IMR-90 (cell line): ENCODE measurements around the gene FAT1. TPM values are rescaled to one million over a fixed set of nuclear protein-coding genes. Genes with fewer than 3 reads are reported as not detected.

Experiments
- ATAC-seq: fragments of 200-7000 bp; cut with Tn5 transposase; 2 replicates; pipeline ENCODE4 v1.9.1; 2020; ENCODE audit warnings: low read depth, mild to moderate bottlenecking, moderate library complexity
- BruUV-seq: library from RNA; stranded (reverse); fragments of 400-500 nt; replicated peaks from 2 replicates; lab custom pipeline; 2021; lab: Mats Ljungman, UMichigan
- CTCF ChIA-PET: fragments of 300-600 bp; formaldehyde crosslinking; extraction: SDS; loops from one replicate; lab custom pipeline; 2021; ENCODE audit warnings: antibody characterized with exemption; lab: Yijun Ruan, JAX
- POLR2A ChIA-PET: fragments of 300-600 bp; sonication (Branson Sonifier 250); formaldehyde crosslinking; loops from one replicate; lab custom pipeline; 2022; ENCODE audit warnings: antibody characterized with exemption; ENCODE audit not compliant: unreplicated experiment; lab: Charles Lee
- DNase-seq: peaks from one replicate; pipeline ENCODE4 v3.0.0; 2013
- H2AFZ ChIP-seq: replicated peaks from 2 replicates; pipeline ENCODE3; 2013; ENCODE audit warnings: low read length, mild to moderate bottlenecking; ENCODE audit not compliant: poor library complexity
- H2AK5ac ChIP-seq: 2 replicates; pipeline ENCODE4 v1.6.1; 2013; ENCODE audit warnings: low read depth, low read length, inconsistent platforms
- H2AK9ac ChIP-seq: replicated peaks from 2 replicates; pipeline ENCODE3; 2013; ENCODE audit warnings: mild to moderate bottlenecking, low read depth, low read length, moderate library complexity; ENCODE audit not compliant: poor library complexity
- H2BK120ac ChIP-seq: 2 replicates; pipeline ENCODE4 v1.6.1; 2013; ENCODE audit warnings: low read depth, low read length, inconsistent platforms
- H2BK15ac ChIP-seq: 3 replicates; pipeline ENCODE4 v1.6.1; 2013; ENCODE audit warnings: low read depth, low read length, inconsistent platforms
- H2BK20ac ChIP-seq: 2 replicates; pipeline ENCODE4 v1.6.1; 2013; ENCODE audit warnings: low read depth, mild to moderate bottlenecking, inconsistent platforms, low read length, moderate library complexity
- H2BK5ac ChIP-seq: 2 replicates; pipeline ENCODE4 v1.6.1; 2013; ENCODE audit warnings: mild to moderate bottlenecking, low read depth, low read length, inconsistent platforms; ENCODE audit not compliant: poor library complexity, severe bottlenecking
- H3K14ac ChIP-seq: replicated peaks from 2 replicates; pipeline ENCODE4 v1.6.1; 2013; ENCODE audit warnings: low read depth, low read length, inconsistent platforms
- H3K18ac ChIP-seq: 2 replicates; pipeline ENCODE4 v1.6.1; 2013; ENCODE audit warnings: low read depth, low read length, control low read depth
- H3K23ac ChIP-seq: 2 replicates; pipeline ENCODE4 v1.6.1; 2013; ENCODE audit warnings: low read depth, low read length, inconsistent platforms
- H3K27ac ChIP-seq: 2 replicates; pipeline ENCODE4 v1.5.1; 2013; ENCODE audit warnings: mild to moderate bottlenecking, control low read depth, low read length; ENCODE audit not compliant: insufficient read depth
- H3K27me3 ChIP-seq: 2 replicates; pipeline ENCODE4 v1.6.1; 2013; ENCODE audit warnings: low read length; ENCODE audit not compliant: control insufficient read depth, insufficient read depth
- H3K36me3 ChIP-seq: 2 replicates; pipeline ENCODE4 v1.6.1; 2013; ENCODE audit warnings: low read length, mixed read lengths; ENCODE audit not compliant: control insufficient read depth, insufficient read depth
- H3K4ac ChIP-seq: 2 replicates; pipeline ENCODE4 v1.6.1; 2013; ENCODE audit warnings: low read depth, low read length, inconsistent platforms
- H3K4me1 ChIP-seq: 2 replicates; pipeline ENCODE4 v1.6.1; 2013; ENCODE audit warnings: low read length, mixed read lengths; ENCODE audit not compliant: control insufficient read depth, insufficient read depth
- H3K4me2 ChIP-seq: 2 replicates; pipeline ENCODE4 v1.6.1; 2013; ENCODE audit warnings: low read depth, mild to moderate bottlenecking, control low read depth, low read length, moderate library complexity
- H3K4me3 ChIP-seq: 2 replicates; pipeline ENCODE4 v1.5.1; 2013; ENCODE audit warnings: low read depth, mild to moderate bottlenecking, control low read depth, low read length, moderate library complexity; ENCODE audit not compliant: insufficient read depth
- H3K56ac ChIP-seq: 2 replicates; pipeline ENCODE4 v1.6.1; 2013; ENCODE audit warnings: low read length, inconsistent platforms; ENCODE audit not compliant: insufficient read depth; ENCODE audit errors: extremely low read depth
- H3K79me1 ChIP-seq, 2 experiments: 2 replicates each; pipeline ENCODE4 v1.6.1; 2013; ENCODE audit warnings: low read length in 2 of 2, inconsistent platforms in 1 of 2, low read depth in 1 of 2
- H3K9ac ChIP-seq: 2 replicates; pipeline ENCODE4 v1.6.1; 2013; ENCODE audit warnings: low read depth, low read length, control low read depth
- H3K9me1 ChIP-seq: 2 replicates; pipeline ENCODE4 v1.6.1; 2013; ENCODE audit warnings: low read length, inconsistent platforms; ENCODE audit not compliant: insufficient read depth
- H3K9me3 ChIP-seq: 2 replicates; pipeline ENCODE4 v1.6.1; 2013; ENCODE audit warnings: low read length; ENCODE audit not compliant: control insufficient read depth, insufficient read depth
- H4K20me1 ChIP-seq: 2 replicates; pipeline ENCODE4 v1.6.1; 2013; ENCODE audit warnings: low read length, inconsistent platforms; ENCODE audit not compliant: insufficient read depth
- H4K5ac ChIP-seq: 2 replicates; pipeline ENCODE4 v1.6.1; 2013; ENCODE audit warnings: mild to moderate bottlenecking, low read depth, low read length, control low read depth
- H4K8ac ChIP-seq, 2 experiments: 2 replicates each; pipeline ENCODE4 v1.6.1; 2013; ENCODE audit warnings: low read depth in 2 of 2, low read length in 2 of 2, control low read depth in 1 of 2, inconsistent platforms in 1 of 2
- H4K91ac ChIP-seq: 2 replicates; pipeline ENCODE4 v1.6.1; 2013; ENCODE audit warnings: low read depth, low read length, inconsistent platforms; ENCODE audit not compliant: insufficient read depth
- BHLHE40 ChIP-seq: fragments of 150-350 bp; IDR thresholded peaks from 2 replicates; pipeline ENCODE4 v1.6.1; 2016; ENCODE audit warnings: mild to moderate bottlenecking, low read depth, low read length
- CEBPB ChIP-seq: IDR thresholded peaks from 2 replicates; pipeline ENCODE4 v1.6.1; 2012; ENCODE audit warnings: low read depth, low read length, improper control_type of control experiment
- CHD1 ChIP-seq: IDR thresholded peaks from 2 replicates; pipeline ENCODE4 v1.6.1; 2012; ENCODE audit warnings: low read depth, low read length, improper control_type of control experiment
- FOS ChIP-seq: fragments of 150-350 bp; IDR thresholded peaks from 2 replicates; pipeline ENCODE4 v1.6.1; 2016; ENCODE audit warnings: low read depth, low read length
- MAFK ChIP-seq: IDR thresholded peaks from 2 replicates; pipeline ENCODE4 v1.6.1; 2012; ENCODE audit warnings: low read depth, low read length, improper control_type of control experiment
- MAZ ChIP-seq: IDR thresholded peaks from 2 replicates; pipeline ENCODE4 v1.6.1; 2012; ENCODE audit warnings: low read depth, mild to moderate bottlenecking, low read length, improper control_type of control experiment, moderate library complexity, borderline replicate concordance
- MXI1 ChIP-seq: IDR thresholded peaks from 2 replicates; pipeline ENCODE4 v1.6.1; 2012; ENCODE audit warnings: low read depth, mild to moderate bottlenecking, low read length, moderate library complexity, borderline replicate concordance
- NFE2L2 ChIP-seq: fragments of 150-350 bp; IDR thresholded peaks from 2 replicates; pipeline ENCODE4 v1.6.1; 2016; ENCODE audit warnings: low read depth, mild to moderate bottlenecking, low read length
- POLR2A ChIP-seq: IDR thresholded peaks from 2 replicates; pipeline ENCODE4 v1.6.1; 2012; ENCODE audit warnings: mild to moderate bottlenecking, low read depth, low read length
- RAD21 ChIP-seq: IDR thresholded peaks from 2 replicates; pipeline ENCODE4 v1.6.1; 2012; ENCODE audit warnings: low read length, improper control_type of control experiment
- RCOR1 ChIP-seq: IDR thresholded peaks from 2 replicates; pipeline ENCODE4 v1.6.1; 2012; ENCODE audit warnings: mild to moderate bottlenecking, low read length, improper control_type of control experiment; ENCODE audit not compliant: insufficient replicate concordance
- RFX5 ChIP-seq: IDR thresholded peaks from 2 replicates; pipeline ENCODE4 v1.8.0; 2012; ENCODE audit warnings: low read depth, mild to moderate bottlenecking, low read length, moderate library complexity
- SMC3 ChIP-seq: fragments of 150-350 bp; IDR thresholded peaks from 2 replicates; pipeline ENCODE4 v1.6.1; 2016; ENCODE audit warnings: low read depth, mild to moderate bottlenecking, antibody characterized with exemption, low read length, moderate library complexity
- WGBS, 2 experiments: methylation state at CpG; one replicate each; pipeline versions ENCODE4 v1.1.5 to v1.1.7; 2013; ENCODE audit warnings: missing lambda C conversion rate in 2 of 2; ENCODE audit not compliant: insufficient read length in 1 of 2; ENCODE audit errors: extremely low coverage in 2 of 2; 5-methylcytosine and 5-hydroxymethylcytosine counted together
- dilution Hi-C: fragments of 300-500 bp; cut with HindIII; formaldehyde crosslinking; loops from one replicate; pipeline ENCODE4 v1.14.3; 2018; ENCODE audit warnings: low sequenced_read_pairs; ENCODE audit not compliant: unreplicated experiment
- in situ Hi-C: fragments of 300-500 bp; cut with MboI; formaldehyde crosslinking; loops from 3 replicates; pipeline ENCODE4 v1.14.3; 2019; ENCODE audit warnings: low sequenced_read_pairs, inconsistent platforms, mixed read lengths
- intact Hi-C: fragments of 100-400 bp; cut with micrococcal nuclease; formaldehyde crosslinking; loops from 2 replicates; pipeline ENCODE4 v1.10.0; 2022
- polyA plus RNA-seq, 3 experiments: library from polyadenylated mRNA; depleted of rRNA; stranded (reverse); fragments of >200 nt; gene quantifications; 2 replicates each; pipeline ENCODE4 v1.2.3, GENCODE V29; 2012; ENCODE audit warnings: low replicate concordance in 1 of 3
- total RNA-seq: library from RNA; depleted of rRNA; stranded (reverse); fragments of >200 nt; gene quantifications from 2 replicates; pipeline ENCODE4 v1.2.3, GENCODE V29; 2012
- TF ChIP-seq, protein P1 (sequence below): fragments of 150-350 bp; IDR thresholded peaks from 2 replicates; pipeline ENCODE4 v1.6.1; 2016; ENCODE audit warnings: low read depth, mild to moderate bottlenecking, low read length, moderate library complexity, borderline replicate concordance
- TF ChIP-seq, protein P2 (sequence below): conservative IDR thresholded peaks from 2 replicates; pipeline ENCODE4 v1.5.1; 2012; ENCODE audit warnings: mild to moderate bottlenecking, low read depth, low read length, improper control_type of control experiment
- TF ChIP-seq, protein P3 (sequence below): fragments of 150-350 bp; IDR thresholded peaks from 2 replicates; pipeline ENCODE4 v1.6.1; 2017; ENCODE audit warnings: mild to moderate bottlenecking, antibody characterized with exemption, low read length, low read depth

The FAT1 gene
- total and polyA plus RNA-seq, 2 of the 4 experiments (the other 2 are of a cell fraction), result 156 to 519 TPM

DNA sequence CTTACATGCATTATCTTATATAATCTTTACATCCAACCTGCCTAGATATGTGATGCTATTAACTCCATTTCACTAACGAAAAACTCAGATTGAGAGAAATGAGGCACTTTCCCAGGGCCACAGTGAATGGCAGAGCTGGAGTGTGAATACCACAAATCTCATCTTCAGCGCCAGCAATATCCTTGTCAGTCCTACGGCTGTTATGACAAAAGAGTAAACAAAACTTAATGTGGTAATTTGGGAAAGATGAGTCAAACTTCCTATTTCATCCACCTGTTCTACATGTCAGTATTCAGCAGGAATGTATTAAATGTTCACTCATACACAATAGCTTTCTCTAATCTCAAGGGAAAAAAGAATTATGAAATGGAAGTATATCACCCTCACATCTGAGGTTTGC is 56.9 kb downstream of the FAT1 start:
- no peak for ATAC-seq
- ChIA-PET POLR2A (no interaction called here), CTCF (no interaction called here)
- Histone ChIP-seq H2AK5ac (no peak overlapping the region), H2AK9ac (no peak overlapping the region), H3K56ac (no peak overlapping the region), H4K8ac (no peak overlapping the region), H3K4me2 (peak overlapping the region; percentile 12; the same call in 1 of the 2 replicates), H4K91ac (no peak overlapping the region), H3K27me3 (no peaks in the 10 kb centered on the region), H3K9me1 (peaks cover 8% of the 10 kb centered on the region; the same call in 1 of the 2 replicates), H2AFZ (no peak overlapping the region), H3K9me3 (no peaks in the 10 kb centered on the region), H3K27ac (no peak overlapping the region), H4K5ac (no peak overlapping the region), H3K14ac (no peak overlapping the region), H3K23ac (no peak overlapping the region), H2BK120ac (no peak overlapping the region), H3K36me3 (peaks cover 27% of the 10 kb centered on the region), H3K4me1 (peaks cover 14% of the 10 kb centered on the region), H2BK5ac (no peak overlapping the region), H2BK20ac (no peak overlapping the region), H3K9ac (no peak overlapping the region), H3K4me3 (no peak overlapping the region), H3K79me1 (peaks cover 15 to 66% of the 10 kb centered on the region in 2 experiments), H4K20me1 (peaks cover 59% of the 10 kb centered on the region), H2BK15ac (no peak overlapping the region), H3K4ac (no peak overlapping the region), H3K18ac (no peak overlapping the region)
- intact Hi-C loops, result no loop called here
- no CpG with 5 or more reads among the region's 3 CpGs for WGBS, 2 experiments
- TF ChIP-seq MAFK (no peak), RCOR1 (no peak), CHD1 (no peak), MXI1 (no peak), MAZ (no peak), BHLHE40 (no peak), NFE2L2 (no peak), RFX5 (no peak), FOS (no peak), SMC3 (no peak), RAD21 (no peak), CEBPB (no peak), POLR2A (no peak)
- TF ChIP-seq, protein P1, sequence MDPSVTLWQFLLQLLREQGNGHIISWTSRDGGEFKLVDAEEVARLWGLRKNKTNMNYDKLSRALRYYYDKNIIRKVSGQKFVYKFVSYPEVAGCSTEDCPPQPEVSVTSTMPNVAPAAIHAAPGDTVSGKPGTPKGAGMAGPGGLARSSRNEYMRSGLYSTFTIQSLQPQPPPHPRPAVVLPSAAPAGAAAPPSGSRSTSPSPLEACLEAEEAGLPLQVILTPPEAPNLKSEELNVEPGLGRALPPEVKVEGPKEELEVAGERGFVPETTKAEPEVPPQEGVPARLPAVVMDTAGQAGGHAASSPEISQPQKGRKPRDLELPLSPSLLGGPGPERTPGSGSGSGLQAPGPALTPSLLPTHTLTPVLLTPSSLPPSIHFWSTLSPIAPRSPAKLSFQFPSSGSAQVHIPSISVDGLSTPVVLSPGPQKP, result no peak
- TF ChIP-seq, protein P2, sequence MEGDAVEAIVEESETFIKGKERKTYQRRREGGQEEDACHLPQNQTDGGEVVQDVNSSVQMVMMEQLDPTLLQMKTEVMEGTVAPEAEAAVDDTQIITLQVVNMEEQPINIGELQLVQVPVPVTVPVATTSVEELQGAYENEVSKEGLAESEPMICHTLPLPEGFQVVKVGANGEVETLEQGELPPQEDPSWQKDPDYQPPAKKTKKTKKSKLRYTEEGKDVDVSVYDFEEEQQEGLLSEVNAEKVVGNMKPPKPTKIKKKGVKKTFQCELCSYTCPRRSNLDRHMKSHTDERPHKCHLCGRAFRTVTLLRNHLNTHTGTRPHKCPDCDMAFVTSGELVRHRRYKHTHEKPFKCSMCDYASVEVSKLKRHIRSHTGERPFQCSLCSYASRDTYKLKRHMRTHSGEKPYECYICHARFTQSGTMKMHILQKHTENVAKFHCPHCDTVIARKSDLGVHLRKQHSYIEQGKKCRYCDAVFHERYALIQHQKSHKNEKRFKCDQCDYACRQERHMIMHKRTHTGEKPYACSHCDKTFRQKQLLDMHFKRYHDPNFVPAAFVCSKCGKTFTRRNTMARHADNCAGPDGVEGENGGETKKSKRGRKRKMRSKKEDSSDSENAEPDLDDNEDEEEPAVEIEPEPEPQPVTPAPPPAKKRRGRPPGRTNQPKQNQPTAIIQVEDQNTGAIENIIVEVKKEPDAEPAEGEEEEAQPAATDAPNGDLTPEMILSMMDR, result no peak
- TF ChIP-seq, protein P3, sequence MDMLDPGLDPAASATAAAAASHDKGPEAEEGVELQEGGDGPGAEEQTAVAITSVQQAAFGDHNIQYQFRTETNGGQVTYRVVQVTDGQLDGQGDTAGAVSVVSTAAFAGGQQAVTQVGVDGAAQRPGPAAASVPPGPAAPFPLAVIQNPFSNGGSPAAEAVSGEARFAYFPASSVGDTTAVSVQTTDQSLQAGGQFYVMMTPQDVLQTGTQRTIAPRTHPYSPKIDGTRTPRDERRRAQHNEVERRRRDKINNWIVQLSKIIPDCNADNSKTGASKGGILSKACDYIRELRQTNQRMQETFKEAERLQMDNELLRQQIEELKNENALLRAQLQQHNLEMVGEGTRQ, result no peak
- no peak for DNase-seq
- in situ Hi-C loops, result no loop called here
- no TSS peak for BruUV-seq
- dilution Hi-C loops, result no loop called here
